DOHH2 (cell line): ENCODE measurements around the gene DOCK4.

Experiments
- H3F3A ChIP-seq: fragments of 200-600 bp; sonication (generic), shearing (Covaris generic); 2 replicates; pipeline ENCODE4 v1.6.0; 2016; ENCODE audit warnings: antibody characterized with exemption, mild to moderate bottlenecking; ENCODE audit not compliant: control insufficient read depth, insufficient read depth
- H3K27ac ChIP-seq: fragments of 200-600 bp; sonication (generic); 2 replicates; pipeline ENCODE4 v1.5.1; 2014; ENCODE audit warnings: low read depth, mild to moderate bottlenecking, low read length, moderate library complexity
- H3K27me3 ChIP-seq: fragments of 200-600 bp; sonication (generic); 2 replicates; pipeline ENCODE4 v1.6.1; 2014; ENCODE audit warnings: mild to moderate bottlenecking, low read length, mixed read lengths; ENCODE audit not compliant: control insufficient read depth
- H3K36me3 ChIP-seq: fragments of 200-600 bp; sonication (generic); 2 replicates; pipeline ENCODE4 v1.6.1; 2014; ENCODE audit warnings: mild to moderate bottlenecking, low read length, moderate library complexity, mixed read lengths; ENCODE audit not compliant: control insufficient read depth
- H3K4me1 ChIP-seq: fragments of 200-600 bp; sonication (generic); 2 replicates; pipeline ENCODE4 v1.6.1; 2014; ENCODE audit warnings: mild to moderate bottlenecking, low read length, mixed read lengths; ENCODE audit not compliant: control insufficient read depth
- H3K4me2 ChIP-seq: fragments of 200-600 bp; sonication (generic); 2 replicates; pipeline ENCODE4 v1.6.0; 2014; ENCODE audit warnings: mild to moderate bottlenecking, low read length, moderate library complexity
- H3K4me3 ChIP-seq: fragments of 200-600 bp; sonication (generic); 2 replicates; pipeline ENCODE4 v1.5.1; 2014; ENCODE audit warnings: mild to moderate bottlenecking, low read length, mixed read lengths
- H3K79me2 ChIP-seq: fragments of 200-600 bp; sonication (generic); 2 replicates; pipeline ENCODE4 v1.6.1; 2014; ENCODE audit warnings: mild to moderate bottlenecking, low read length, mixed read lengths; ENCODE audit not compliant: control insufficient read depth
- H3K9me2 ChIP-seq: fragments of 200-600 bp; sonication (generic); replicated peaks from 2 replicates; pipeline ENCODE4 v1.6.1; 2014; ENCODE audit warnings: mild to moderate bottlenecking, low read length, mixed read lengths; ENCODE audit not compliant: control insufficient read depth
- H3K9me3 ChIP-seq: fragments of 200-600 bp; sonication (generic); 2 replicates; pipeline ENCODE4 v1.6.1; 2014; ENCODE audit warnings: antibody characterized with exemption, low read length, mixed read lengths; ENCODE audit not compliant: control insufficient read depth, insufficient read depth
- H4K20me1 ChIP-seq: fragments of 200-600 bp; sonication (generic); 2 replicates; pipeline ENCODE4 v1.6.0; 2014; ENCODE audit warnings: low read depth, mild to moderate bottlenecking, antibody characterized with exemption, low read length, moderate library complexity; ENCODE audit not compliant: control insufficient read depth, insufficient read depth
- CTCF ChIP-seq: fragments of 200-600 bp; sonication (generic); IDR thresholded peaks from one replicate; pipeline ENCODE4 v1.5.1; 2014; ENCODE audit warnings: antibody characterized with exemption, mild to moderate bottlenecking, low read depth, low read length; ENCODE audit not compliant: poor library complexity, severe bottlenecking
- EZH2phosphoT487 ChIP-seq: fragments of 200-600 bp; sonication (generic); IDR thresholded peaks from 2 replicates; pipeline ENCODE4 v1.6.1; 2017; ENCODE audit warnings: borderline replicate concordance, mild to moderate bottlenecking, antibody characterized with exemption, low read length, moderate library complexity, mixed read lengths

Gene DOCK4

GRCh38 chr7:112236597-112236996 is 30.4 kb upstream of the DOCK4 start:
- no peaks in the 10 kb centered on the region for H3K27me3 ChIP-seq
- no peak overlapping the region for H3K4me2 ChIP-seq
- TF ChIP-seq EZH2phosphoT487 = no peak
- no peak for TF ChIP-seq CTCF
- no peaks in the 10 kb centered on the region; the same call in 1 of the 2 replicates for H3K9me2 ChIP-seq
- H3K9me3 ChIP-seq = no peaks in the 10 kb centered on the region
- peaks cover 18% of the 10 kb centered on the region for H3K79me2 ChIP-seq
- H3K27ac ChIP-seq = no peak overlapping the region
- no peaks in the 10 kb centered on the region for H4K20me1 ChIP-seq
- no peak overlapping the region for H3K4me3 ChIP-seq
- no peaks in the 10 kb centered on the region for H3K36me3 ChIP-seq
- H3F3A ChIP-seq = no peaks in the 10 kb centered on the region
- H3K4me1 ChIP-seq = no peaks in the 10 kb centered on the region

GRCh38 chr7:112234147-112234546 is 27.9 kb upstream of the DOCK4 start:
- Histone ChIP-seq H4K20me1 (no peaks in the 10 kb centered on the region), H3K36me3 (no peaks in the 10 kb centered on the region), H3K4me3 (no peak overlapping the region), H3K4me1 (no peaks in the 10 kb centered on the region), H3K27me3 (no peaks in the 10 kb centered on the region), H3K9me2 (no peaks in the 10 kb centered on the region; the same call in 1 of the 2 replicates), H3F3A (no peaks in the 10 kb centered on the region), H3K9me3 (no peaks in the 10 kb centered on the region), H3K79me2 (peaks cover 27% of the 10 kb centered on the region), H3K4me2 (no peak overlapping the region), H3K27ac (no peak overlapping the region)
- no peak for TF ChIP-seq EZH2phosphoT487
- no peak for TF ChIP-seq CTCF

- H3F3A ChIP-seq = no peaks in the 10 kb centered on the region
- no peaks in the 10 kb centered on the region for H3K36me3 ChIP-seq
- TF ChIP-seq CTCF (no peak), EZH2phosphoT487 (no peak)
- H3K27me3 ChIP-seq = no peaks in the 10 kb centered on the region
- no peaks in the 10 kb centered on the region for H4K20me1 ChIP-seq
- no peak overlapping the region for H3K4me2 ChIP-seq
- no peak overlapping the region for H3K4me3 ChIP-seq
- H3K79me2 ChIP-seq = peaks cover 30% of the 10 kb centered on the region
- no peak overlapping the region for H3K27ac ChIP-seq
- H3K9me3 ChIP-seq = no peaks in the 10 kb centered on the region
- no peaks in the 10 kb centered on the region; the same call in 1 of the 2 replicates for H3K9me2 ChIP-seq
- H3K4me1 ChIP-seq = no peaks in the 10 kb centered on the region
These were observed 27.0 kb upstream of the DOCK4 start for GRCh38 chr7:112233048-112233697.
